Smooth muscle cell (in vitro differentiated cells): Measurements from ENCODE around the gene CFAP107. TPM values are rescaled to one million over a fixed set of nuclear protein-coding genes. Genes with fewer than 3 reads are reported as not detected.

ENCODE experiments used
- DNase-seq: peaks from one replicate; lab custom pipeline; 2025; ENCODE audit not compliant: unreplicated experiment; lab: John Stamatoyannopoulos, UW
- H2AFZ ChIP-seq: fragments of 200-600 bp; sonication (generic); 2 replicates; pipeline ENCODE4 v1.6.0; 2016; ENCODE audit warnings: antibody characterized with exemption, low read depth, mild to moderate bottlenecking
- H3F3A ChIP-seq: fragments of 200-600 bp; sonication (generic); 2 replicates; pipeline ENCODE4 v1.6.0; 2017; ENCODE audit warnings: antibody characterized with exemption, low read depth
- H3K27ac ChIP-seq: fragments of 200-600 bp; sonication (generic); 2 replicates; pipeline ENCODE4 v1.5.1; 2016; ENCODE audit warnings: low read depth, mild to moderate bottlenecking
- H3K27me3 ChIP-seq: fragments of 200-600 bp; sonication (generic); 2 replicates; pipeline ENCODE4 v1.6.1; 2016; ENCODE audit warnings: low read depth, mild to moderate bottlenecking
- H3K36me3 ChIP-seq: fragments of 200-600 bp; sonication (generic); 2 replicates; pipeline ENCODE4 v1.5.1; 2016; ENCODE audit warnings: low read depth
- H3K4me1 ChIP-seq: fragments of 200-600 bp; sonication (generic); 2 replicates; pipeline ENCODE4 v1.5.1; 2016; ENCODE audit warnings: low read depth
- H3K4me2 ChIP-seq: fragments of 200-600 bp; sonication (generic); 2 replicates; pipeline ENCODE4 v1.6.0; 2016; ENCODE audit warnings: mild to moderate bottlenecking
- H3K4me3 ChIP-seq: fragments of 200-600 bp; sonication (generic); 2 replicates; pipeline ENCODE4 v1.5.1; 2016; ENCODE audit warnings: mild to moderate bottlenecking
- H3K79me2 ChIP-seq: fragments of 200-600 bp; sonication (generic); 2 replicates; pipeline ENCODE4 v1.6.0; 2016; ENCODE audit warnings: low read depth, mild to moderate bottlenecking
- H3K9ac ChIP-seq: fragments of 200-600 bp; sonication (generic); 2 replicates; pipeline ENCODE4 v1.6.0; 2016; ENCODE audit warnings: low read depth
- H3K9me3 ChIP-seq: fragments of 200-600 bp; sonication (generic); replicated peaks from 2 replicates; pipeline ENCODE4 v1.5.1; 2016; ENCODE audit warnings: low read depth
- H4K20me1 ChIP-seq: fragments of 200-600 bp; sonication (generic); 2 replicates; pipeline ENCODE4 v1.6.0; 2016; ENCODE audit warnings: low read depth
- CTCF ChIP-seq: fragments of 200-600 bp; sonication (generic); IDR thresholded peaks from 2 replicates; pipeline ENCODE4 v1.5.1; 2017; ENCODE audit warnings: borderline replicate concordance, mild to moderate bottlenecking, antibody characterized with exemption; ENCODE audit not compliant: insufficient read depth, poor library complexity, severe bottlenecking
- WGBS: methylation state at CpG from one replicate; pipeline ENCODE4 v1.1.7; 2016; ENCODE audit warnings: low lambda C conversion rate; 5-methylcytosine and 5-hydroxymethylcytosine counted together
- polyA plus RNA-seq: library from polyadenylated mRNA; unstranded; fragments of >200 nt; fragmentation: Nextera tagmentation; extraction: Ambion mirVana; gene quantifications from 2 replicates; pipeline ENCODE4 v1.2.1, GENCODE V29; 2016
- total RNA-seq: library from RNA; depleted of rRNA; stranded (reverse); fragments of >200 nt; gene quantifications from 2 replicates; pipeline ENCODE4 v1.2.3, GENCODE V29; 2014

Gene CFAP107
- total and polyA plus RNA-seq, 2 experiments from 2014 or later, result not detected

- 81% methylated on average over 2 of the region's 2 CpGs for WGBS
- H3K27ac ChIP-seq, result no peak overlapping the region
- no peak overlapping the region for H3K4me2 ChIP-seq
- H3K79me2 ChIP-seq, result no peaks in the 10 kb centered on the region
- no peaks in the 10 kb centered on the region for H3K36me3 ChIP-seq
- H3K4me3 ChIP-seq, result no peak overlapping the region
- H3K9ac ChIP-seq, result no peak overlapping the region
- no peaks in the 10 kb centered on the region for H3K9me3 ChIP-seq
- no peaks in the 10 kb centered on the region for H3K27me3 ChIP-seq
- H2AFZ ChIP-seq, result no peak overlapping the region
- TF ChIP-seq CTCF, result no peak
- no peaks in the 10 kb centered on the region for H3F3A ChIP-seq
- no peaks in the 10 kb centered on the region for H3K4me1 ChIP-seq
- no peak for DNase-seq
- H4K20me1 ChIP-seq, result no peaks in the 10 kb centered on the region
These were observed 24.6 kb downstream of the CFAP107 start for GRCh38 chr1:12770620-12771019.

GRCh38 chr1:12771186-12771585, 25.2 kb downstream of the CFAP107 start:
- Histone ChIP-seq H3K27me3 (no peaks in the 10 kb centered on the region), H3K4me1 (no peaks in the 10 kb centered on the region), H3K9ac (no peak overlapping the region), H4K20me1 (no peaks in the 10 kb centered on the region), H2AFZ (no peak overlapping the region), H3K4me3 (no peak overlapping the region), H3K4me2 (no peak overlapping the region), H3K9me3 (no peaks in the 10 kb centered on the region), H3K36me3 (no peaks in the 10 kb centered on the region), H3F3A (no peaks in the 10 kb centered on the region), H3K79me2 (no peaks in the 10 kb centered on the region), H3K27ac (no peak overlapping the region)
- TF ChIP-seq CTCF, result no peak
- 78% methylated on average over 5 of the region's 5 CpGs for WGBS
- no peak for DNase-seq

GRCh38 chr1:12772520-12772919, 26.5 kb downstream of the CFAP107 start:
- no peak for TF ChIP-seq CTCF
- no peaks in the 10 kb centered on the region for H3K36me3 ChIP-seq
- H3K4me3 ChIP-seq, result no peak overlapping the region
- no peaks in the 10 kb centered on the region for H4K20me1 ChIP-seq
- no peaks in the 10 kb centered on the region for H3K9me3 ChIP-seq
- WGBS, result 88% methylated on average over 5 of the region's 5 CpGs
- H3K27me3 ChIP-seq, result no peaks in the 10 kb centered on the region
- no peak for DNase-seq
- no peak overlapping the region for H3K27ac ChIP-seq
- no peaks in the 10 kb centered on the region for H3F3A ChIP-seq
- H3K9ac ChIP-seq, result no peak overlapping the region
- H2AFZ ChIP-seq, result no peak overlapping the region
- H3K4me1 ChIP-seq, result no peaks in the 10 kb centered on the region
- H3K4me2 ChIP-seq, result no peak overlapping the region
- no peaks in the 10 kb centered on the region for H3K79me2 ChIP-seq

GRCh38 chr1:12773438-12773837, 27.4 kb downstream of the CFAP107 start, which contains the start of gene PRAMEF12:
PRAMEF12 (plus strand) TSS chr1:12773738; CDS start chr1:12774868, 1,130 bp downstream.
- Histone ChIP-seq H2AFZ (no peak within 1 kb of the TSS), H3K27me3 (no peaks in the 10 kb centered on the region), H3F3A (no peaks in the 10 kb centered on the region), H4K20me1 (no peaks in the 10 kb centered on the region), H3K79me2 (no peaks in the 10 kb centered on the region), H3K9me3 (no peaks in the 10 kb centered on the region), H3K36me3 (no peaks in the 10 kb centered on the region), H3K27ac (no peak within 1 kb of the TSS), H3K4me3 (no peak within 1 kb of the TSS), H3K9ac (no peak within 1 kb of the TSS), H3K4me2 (no peak within 1 kb of the TSS), H3K4me1 (no peaks in the 10 kb centered on the region)
- no peak for TF ChIP-seq CTCF
- no peak for DNase-seq
- 89% methylated on average over 5 of the region's 5 CpGs for WGBS
